H1 (cell line): ENCODE measurements around the gene NARS2.

Experiments
- ATF2 ChIP-seq: IDR thresholded peaks from 2 replicates; pipeline ENCODE4 v1.6.1; 2012; ENCODE audit warnings: low read length, inconsistent platforms
- BACH1 ChIP-seq: IDR thresholded peaks from 2 replicates; pipeline ENCODE4 v1.6.1; 2012; ENCODE audit warnings: low read length, improper control_type of control experiment
- CBX5 ChIP-seq: fragments of 300-800, 300-1000 bp; sonication (generic); IDR thresholded peaks from 2 replicates; pipeline ENCODE4 v1.7.1; 2016; ENCODE audit warnings: antibody characterized with exemption, low read length, low read depth
- CHD2 ChIP-seq: IDR thresholded peaks from 2 replicates; pipeline ENCODE4 v1.6.1; 2012; ENCODE audit warnings: low read length, improper control_type of control experiment
- CTCF ChIP-seq, 3 experiments: IDR thresholded peaks; 1 replicate in 2 of 3; 2 replicates in 1 of 3; pipeline versions ENCODE4 v1.5.1 to v1.6.1; 2011; ENCODE audit warnings: low read length in 3 of 3, mild to moderate bottlenecking in 3 of 3, inconsistent platforms in 2 of 3, low read depth in 1 of 3, moderate library complexity in 1 of 3; ENCODE audit not compliant: insufficient read depth in 1 of 3; ENCODE audit errors: control extremely low read depth in 1 of 3
- EZH2 ChIP-seq: fragments of 200-600 bp; sonication (generic); IDR thresholded peaks from 2 replicates; pipeline ENCODE4 v1.7.1; 2012; ENCODE audit warnings: low read depth, mild to moderate bottlenecking, moderate library complexity, low read length, inconsistent platforms; ENCODE audit not compliant: severe bottlenecking
- GTF2F1 ChIP-seq: IDR thresholded peaks from 2 replicates; pipeline ENCODE4 v1.6.1; 2012; ENCODE audit warnings: low read depth, low read length, improper control_type of control experiment, borderline replicate concordance
- POLR2A ChIP-seq, 2 experiments: IDR thresholded peaks; 1 replicate in 1 of 2; 2 replicates in 1 of 2; pipeline ENCODE4 v1.6.1; 2011; ENCODE audit warnings: low read depth in 2 of 2, low read length in 2 of 2, mild to moderate bottlenecking in 2 of 2; ENCODE audit errors: control extremely low read depth in 1 of 2
- SIN3A ChIP-seq, 2 experiments: IDR thresholded peaks in 1 of 2; conservative IDR thresholded peaks in 1 of 2; 2 replicates each; pipeline ENCODE4 v1.6.1; 2011 to 2012; ENCODE audit warnings: low read length in 2 of 2, improper control_type of control experiment in 1 of 2, low read depth in 1 of 2, mild to moderate bottlenecking in 1 of 2
- TAF1 ChIP-seq: IDR thresholded peaks from 2 replicates; pipeline ENCODE4 v1.6.1; 2011; ENCODE audit warnings: mild to moderate bottlenecking, low read depth, low read length
- USF2 ChIP-seq: IDR thresholded peaks from 2 replicates; pipeline ENCODE4 v1.6.1; 2011; ENCODE audit warnings: low read length, improper control_type of control experiment
- ZNF274 ChIP-seq: IDR thresholded peaks from 2 replicates; pipeline ENCODE4 v1.7.0; 2012; ENCODE audit warnings: low read length, borderline replicate concordance; ENCODE audit errors: extremely low read depth

GRCh38 chr11:78588517-78588916, 13.9 kb upstream of the NARS2 start:
- TF ChIP-seq ZNF274 (no peak), CBX5 (no peak), CTCF (IDR thresholded peaks at IDR 0.05; ENCODE audit: control extremely low read depth in 1 of 3, insufficient read depth in 1 of 3, low read depth in 1 of 3, low read length in 3 of 3) (no peak), USF2 (no peak), POLR2A (IDR thresholded peaks at IDR 0.05; ENCODE audit: control extremely low read depth in 1 of 2, low read depth in 2 of 2, low read length in 2 of 2) (no peak), GTF2F1 (no peak), TAF1 (no peak), BACH1 (no peak), EZH2 (no peak), ATF2 (no peak), CHD2 (no peak), SIN3A (conservative IDR thresholded peaks at IDR 0.05 in 1 of 2, IDR thresholded peaks at IDR 0.05 in 1 of 2; ENCODE audit: low read depth in 1 of 2, low read length in 2 of 2) (no peak)
